Epithelial cell of esophagus (primary cell): ENCODE results near the gene THAP8.

Experiments used
- DNase-seq: peaks from one replicate; pipeline ENCODE4 v3.0.0; 2010; ENCODE audit warnings: low read depth
- H3K4me3 ChIP-seq: 2 replicates; pipeline ENCODE4 v1.5.1; 2011; ENCODE audit warnings: mild to moderate bottlenecking, low read length, control low read depth
- CTCF ChIP-seq: IDR thresholded peaks from 2 replicates; pipeline ENCODE4 v1.5.1; 2011; ENCODE audit warnings: low read depth, mild to moderate bottlenecking, low read length, control low read depth, inconsistent platforms; ENCODE audit not compliant: insufficient read depth; ENCODE audit errors: missing control alignments

Gene THAP8

GRCh38 chr19:36054733-36055686 is 925 bp upstream of the THAP8 start, which contains the start of gene WDR62:
Gene WDR62 (plus strand): TSS chr19:36054897. CDS start chr19:36054972, 75 bp downstream.
- TF ChIP-seq CTCF = no peak
- DNase-seq = peak; percentile 94
- peak within 1 kb of the TSS; percentile 60 for H3K4me3 ChIP-seq

- no peak overlapping the region for H3K4me3 ChIP-seq
- TF ChIP-seq CTCF = no peak
- DNase-seq = no peak
Measured at GRCh38 chr19:36051637-36052036, 2.4 kb downstream of the THAP8 start.

- peak; percentile 40 for TF ChIP-seq CTCF
- DNase-seq = peak; percentile 43
- H3K4me3 ChIP-seq = no peak overlapping the region
Measured at GRCh38 chr19:36051236-36051635, 2.8 kb downstream of the THAP8 start.

- H3K4me3 ChIP-seq = no peak overlapping the region
- DNase-seq = peak; percentile 45
- no peak for TF ChIP-seq CTCF
Measured at GRCh38 chr19:36049080-36049698, 4.9 kb downstream of the THAP8 start.

GRCh38 chr19:36047835-36048234 is 6.2 kb downstream of the THAP8 start:
- TF ChIP-seq CTCF = no peak
- no peak overlapping the region for H3K4me3 ChIP-seq
- no peak for DNase-seq

GRCh38 chr19:36046443-36047050 is 7.5 kb downstream of the THAP8 start:
- DNase-seq = no peak
- no peak for TF ChIP-seq CTCF
- H3K4me3 ChIP-seq = no peak overlapping the region
